DOHH2 (cell line): Measurements from ENCODE around the gene MACC1.
A peak's percentile ranks its signal among the peaks of the same experiment; 100 is the strongest.

ENCODE experiments used
- H3F3A ChIP-seq: fragments of 200-600 bp; sonication (generic), shearing (Covaris generic); 2 replicates; pipeline ENCODE4 v1.6.0; 2016; ENCODE audit warnings: antibody characterized with exemption, mild to moderate bottlenecking; ENCODE audit not compliant: control insufficient read depth, insufficient read depth
- H3K27ac ChIP-seq: fragments of 200-600 bp; sonication (generic); 2 replicates; pipeline ENCODE4 v1.5.1; 2014; ENCODE audit warnings: low read depth, mild to moderate bottlenecking, low read length, moderate library complexity
- H3K27me3 ChIP-seq: fragments of 200-600 bp; sonication (generic); 2 replicates; pipeline ENCODE4 v1.6.1; 2014; ENCODE audit warnings: mild to moderate bottlenecking, low read length, mixed read lengths; ENCODE audit not compliant: control insufficient read depth
- H3K36me3 ChIP-seq: fragments of 200-600 bp; sonication (generic); 2 replicates; pipeline ENCODE4 v1.6.1; 2014; ENCODE audit warnings: mild to moderate bottlenecking, low read length, moderate library complexity, mixed read lengths; ENCODE audit not compliant: control insufficient read depth
- H3K4me1 ChIP-seq: fragments of 200-600 bp; sonication (generic); 2 replicates; pipeline ENCODE4 v1.6.1; 2014; ENCODE audit warnings: mild to moderate bottlenecking, low read length, mixed read lengths; ENCODE audit not compliant: control insufficient read depth
- H3K4me2 ChIP-seq: fragments of 200-600 bp; sonication (generic); 2 replicates; pipeline ENCODE4 v1.6.0; 2014; ENCODE audit warnings: mild to moderate bottlenecking, low read length, moderate library complexity
- H3K4me3 ChIP-seq: fragments of 200-600 bp; sonication (generic); 2 replicates; pipeline ENCODE4 v1.5.1; 2014; ENCODE audit warnings: mild to moderate bottlenecking, low read length, mixed read lengths
- H3K79me2 ChIP-seq: fragments of 200-600 bp; sonication (generic); 2 replicates; pipeline ENCODE4 v1.6.1; 2014; ENCODE audit warnings: mild to moderate bottlenecking, low read length, mixed read lengths; ENCODE audit not compliant: control insufficient read depth
- H3K9me2 ChIP-seq: fragments of 200-600 bp; sonication (generic); replicated peaks from 2 replicates; pipeline ENCODE4 v1.6.1; 2014; ENCODE audit warnings: mild to moderate bottlenecking, low read length, mixed read lengths; ENCODE audit not compliant: control insufficient read depth
- H3K9me3 ChIP-seq: fragments of 200-600 bp; sonication (generic); 2 replicates; pipeline ENCODE4 v1.6.1; 2014; ENCODE audit warnings: antibody characterized with exemption, low read length, mixed read lengths; ENCODE audit not compliant: control insufficient read depth, insufficient read depth
- H4K20me1 ChIP-seq: fragments of 200-600 bp; sonication (generic); 2 replicates; pipeline ENCODE4 v1.6.0; 2014; ENCODE audit warnings: low read depth, mild to moderate bottlenecking, antibody characterized with exemption, low read length, moderate library complexity; ENCODE audit not compliant: control insufficient read depth, insufficient read depth
- EZH2phosphoT487 ChIP-seq: fragments of 200-600 bp; sonication (generic); IDR thresholded peaks from 2 replicates; pipeline ENCODE4 v1.6.1; 2017; ENCODE audit warnings: borderline replicate concordance, mild to moderate bottlenecking, antibody characterized with exemption, low read length, moderate library complexity, mixed read lengths
- TF ChIP-seq, protein P1 (sequence below): fragments of 200-600 bp; sonication (generic); IDR thresholded peaks from one replicate; pipeline ENCODE4 v1.5.1; 2014; ENCODE audit warnings: antibody characterized with exemption, mild to moderate bottlenecking, low read depth, low read length; ENCODE audit not compliant: poor library complexity, severe bottlenecking

The MACC1 gene

DNA sequence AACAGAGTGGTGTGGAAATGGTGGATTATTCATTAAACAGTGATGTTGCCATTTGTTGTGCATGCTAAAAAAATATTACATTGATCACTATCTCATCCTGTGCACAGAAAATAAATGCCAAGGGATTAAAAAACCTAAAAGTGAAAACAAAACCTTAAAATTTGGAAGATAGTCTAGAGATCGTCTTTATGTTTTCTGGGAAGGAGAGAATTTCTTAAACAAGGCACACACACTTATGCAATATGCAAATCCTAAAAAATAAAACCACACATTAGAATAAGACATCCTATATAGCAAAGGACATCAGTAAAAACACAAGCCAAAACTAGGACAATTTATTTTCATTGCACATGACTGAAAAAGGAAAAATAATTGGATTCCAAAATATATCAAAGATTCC lies 54.5 kb downstream of the MACC1 start:
- Histone ChIP-seq H3K27ac (no peak overlapping the region), H3K9me2 (no peaks in the 10 kb centered on the region), H3K4me1 (no peaks in the 10 kb centered on the region), H3K36me3 (peaks cover 5% of the 10 kb centered on the region; the same call in 1 of the 2 replicates), H3K27me3 (no peaks in the 10 kb centered on the region), H4K20me1 (no peaks in the 10 kb centered on the region), H3F3A (no peaks in the 10 kb centered on the region), H3K79me2 (no peaks in the 10 kb centered on the region), H3K4me3 (no peak overlapping the region), H3K9me3 (no peaks in the 10 kb centered on the region), H3K4me2 (no peak overlapping the region)
- TF ChIP-seq EZH2phosphoT487: no peak
- TF ChIP-seq, protein P1, sequence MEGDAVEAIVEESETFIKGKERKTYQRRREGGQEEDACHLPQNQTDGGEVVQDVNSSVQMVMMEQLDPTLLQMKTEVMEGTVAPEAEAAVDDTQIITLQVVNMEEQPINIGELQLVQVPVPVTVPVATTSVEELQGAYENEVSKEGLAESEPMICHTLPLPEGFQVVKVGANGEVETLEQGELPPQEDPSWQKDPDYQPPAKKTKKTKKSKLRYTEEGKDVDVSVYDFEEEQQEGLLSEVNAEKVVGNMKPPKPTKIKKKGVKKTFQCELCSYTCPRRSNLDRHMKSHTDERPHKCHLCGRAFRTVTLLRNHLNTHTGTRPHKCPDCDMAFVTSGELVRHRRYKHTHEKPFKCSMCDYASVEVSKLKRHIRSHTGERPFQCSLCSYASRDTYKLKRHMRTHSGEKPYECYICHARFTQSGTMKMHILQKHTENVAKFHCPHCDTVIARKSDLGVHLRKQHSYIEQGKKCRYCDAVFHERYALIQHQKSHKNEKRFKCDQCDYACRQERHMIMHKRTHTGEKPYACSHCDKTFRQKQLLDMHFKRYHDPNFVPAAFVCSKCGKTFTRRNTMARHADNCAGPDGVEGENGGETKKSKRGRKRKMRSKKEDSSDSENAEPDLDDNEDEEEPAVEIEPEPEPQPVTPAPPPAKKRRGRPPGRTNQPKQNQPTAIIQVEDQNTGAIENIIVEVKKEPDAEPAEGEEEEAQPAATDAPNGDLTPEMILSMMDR: no peak

DNA sequence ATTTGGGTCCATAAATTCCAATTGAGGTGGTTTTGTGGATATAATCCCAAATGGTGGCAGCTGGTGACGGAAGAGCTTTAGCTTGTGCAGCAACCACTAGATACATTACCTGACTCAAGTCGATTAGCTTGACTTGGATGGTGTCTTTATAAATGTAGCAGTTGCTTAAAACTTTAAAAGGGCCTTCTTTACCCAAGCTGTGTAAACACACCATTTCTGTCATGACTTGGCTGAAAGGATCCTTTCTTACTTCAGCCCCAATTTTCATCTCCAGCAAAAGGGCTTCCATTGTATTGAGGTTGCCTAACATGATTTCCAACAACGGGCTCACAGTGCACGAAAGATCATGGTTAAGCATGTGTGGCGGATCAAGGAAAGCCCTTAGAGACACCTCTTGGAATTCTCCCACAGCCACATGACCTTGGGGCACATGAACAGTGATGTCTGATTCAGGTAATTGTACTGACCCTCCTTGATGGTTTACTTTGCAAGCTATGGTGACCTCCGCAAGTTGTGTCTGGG lies 57.9 kb downstream of the MACC1 start:
- H3K36me3 ChIP-seq: peaks cover 5% of the 10 kb centered on the region; the same call in 1 of the 2 replicates
- no peak overlapping the region for H3K4me2 ChIP-seq
- H4K20me1 ChIP-seq: no peaks in the 10 kb centered on the region
- H3F3A ChIP-seq: no peaks in the 10 kb centered on the region
- H3K4me1 ChIP-seq: no peaks in the 10 kb centered on the region
- H3K27me3 ChIP-seq: no peaks in the 10 kb centered on the region
- H3K9me3 ChIP-seq: no peaks in the 10 kb centered on the region
- no peaks in the 10 kb centered on the region for H3K9me2 ChIP-seq
- no peak overlapping the region for H3K4me3 ChIP-seq
- H3K79me2 ChIP-seq: no peaks in the 10 kb centered on the region
- TF ChIP-seq, protein P1: no peak
- TF ChIP-seq EZH2phosphoT487: no peak
- H3K27ac ChIP-seq: no peak overlapping the region

DNA sequence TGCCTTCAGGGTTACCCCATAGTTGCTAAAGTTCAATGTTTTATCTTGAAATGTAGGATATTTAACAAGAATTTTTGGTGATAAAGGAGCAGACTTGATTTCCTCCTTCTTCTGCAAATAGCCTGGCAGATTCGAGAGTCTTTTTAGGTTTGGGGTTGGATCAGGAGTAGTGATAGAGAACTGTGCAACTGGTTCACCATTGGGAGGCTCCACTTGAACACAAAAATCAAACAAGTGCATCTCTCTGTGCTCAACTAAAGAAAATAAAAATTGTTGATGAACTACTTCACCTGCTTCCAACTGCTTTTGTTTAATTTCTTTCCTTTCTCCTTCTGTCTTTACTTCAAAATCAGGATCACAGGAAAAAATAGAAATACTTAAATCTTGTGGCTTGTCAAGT lies 58.5 kb downstream of the MACC1 start:
- no peak overlapping the region for H3K4me3 ChIP-seq
- no peak for TF ChIP-seq EZH2phosphoT487
- TF ChIP-seq, protein P1: peak; percentile 43
- H3K9me2 ChIP-seq: no peaks in the 10 kb centered on the region
- no peak overlapping the region for H3K4me2 ChIP-seq
- no peak overlapping the region for H3K27ac ChIP-seq
- H3K79me2 ChIP-seq: no peaks in the 10 kb centered on the region
- no peaks in the 10 kb centered on the region for H3K4me1 ChIP-seq
- peaks cover 10% of the 10 kb centered on the region; the same call in 1 of the 2 replicates for H3K36me3 ChIP-seq
- no peaks in the 10 kb centered on the region for H4K20me1 ChIP-seq
- H3F3A ChIP-seq: no peaks in the 10 kb centered on the region
- H3K27me3 ChIP-seq: no peaks in the 10 kb centered on the region
- H3K9me3 ChIP-seq: no peaks in the 10 kb centered on the region
